ENCODE measurements around the gene INTS1.

Gene INTS1

DNA sequence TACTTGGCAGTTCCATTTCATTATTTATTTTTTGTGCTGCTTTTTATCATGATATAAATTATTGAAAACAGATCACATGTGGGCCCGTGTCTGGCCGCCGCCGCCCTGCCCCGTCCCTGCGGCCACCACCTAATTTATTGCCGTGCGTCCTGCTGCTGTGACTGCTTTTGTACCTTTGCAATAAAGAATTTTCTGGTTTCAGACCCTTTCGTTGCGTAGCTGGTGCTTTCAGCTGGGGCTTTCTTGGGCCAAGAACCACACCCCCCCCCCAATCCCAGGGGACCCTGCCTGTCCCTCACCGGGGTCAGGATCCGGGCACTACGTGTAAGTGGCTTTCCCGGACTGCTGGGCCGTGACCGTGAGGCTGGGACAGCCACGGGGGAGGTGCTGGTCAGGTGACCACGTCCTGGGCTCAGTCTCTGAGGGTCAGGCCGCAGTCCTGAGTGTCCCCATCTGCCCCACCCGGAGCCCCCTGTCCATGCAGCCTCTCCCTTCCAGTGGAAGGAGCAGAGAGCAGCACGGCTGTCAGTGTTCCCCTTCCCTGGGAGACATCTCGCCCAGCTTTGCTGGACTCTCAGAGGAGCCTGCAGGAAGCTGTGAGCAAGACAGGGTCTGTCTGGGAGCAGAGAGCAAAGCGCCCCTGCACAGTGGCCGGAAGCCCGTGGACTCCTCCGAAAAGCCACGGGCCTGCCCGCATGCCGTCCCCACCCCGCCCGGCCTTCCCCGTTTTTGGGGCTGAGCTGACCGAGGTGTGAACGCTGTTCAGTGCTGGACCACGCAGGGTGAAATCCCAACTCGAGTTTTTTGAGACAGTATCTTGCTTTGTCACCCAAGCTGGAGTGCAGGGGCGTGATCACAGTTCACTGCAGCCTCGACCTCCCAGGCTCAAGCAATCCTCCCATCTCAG is 38.9 kb upstream of the INTS1 start:
- DNase-seq (ENCODE audit: low spot score) = no peak

DNA sequence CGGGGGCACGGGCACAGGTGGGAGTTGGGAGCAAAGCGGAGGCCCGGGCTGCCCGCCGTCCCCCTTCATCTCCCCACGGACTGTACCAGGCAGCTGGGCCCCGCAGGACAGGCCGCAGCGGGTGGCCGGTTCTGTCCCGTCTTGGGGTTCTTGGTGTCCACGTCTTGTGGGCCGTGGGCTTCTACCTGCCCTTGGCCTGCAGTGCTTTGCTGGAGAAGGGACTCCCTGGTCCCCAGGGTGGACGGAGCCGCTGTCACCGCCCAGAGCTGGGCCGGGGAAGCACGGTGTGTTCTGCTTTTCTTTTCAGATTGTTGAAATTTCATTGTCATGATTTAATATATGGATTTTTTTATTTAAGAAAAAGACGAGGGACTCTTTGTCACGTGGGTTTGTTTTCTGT is 38.1 kb upstream of the INTS1 start:
- DNase-seq (ENCODE audit: low spot score) = no peak

DNA sequence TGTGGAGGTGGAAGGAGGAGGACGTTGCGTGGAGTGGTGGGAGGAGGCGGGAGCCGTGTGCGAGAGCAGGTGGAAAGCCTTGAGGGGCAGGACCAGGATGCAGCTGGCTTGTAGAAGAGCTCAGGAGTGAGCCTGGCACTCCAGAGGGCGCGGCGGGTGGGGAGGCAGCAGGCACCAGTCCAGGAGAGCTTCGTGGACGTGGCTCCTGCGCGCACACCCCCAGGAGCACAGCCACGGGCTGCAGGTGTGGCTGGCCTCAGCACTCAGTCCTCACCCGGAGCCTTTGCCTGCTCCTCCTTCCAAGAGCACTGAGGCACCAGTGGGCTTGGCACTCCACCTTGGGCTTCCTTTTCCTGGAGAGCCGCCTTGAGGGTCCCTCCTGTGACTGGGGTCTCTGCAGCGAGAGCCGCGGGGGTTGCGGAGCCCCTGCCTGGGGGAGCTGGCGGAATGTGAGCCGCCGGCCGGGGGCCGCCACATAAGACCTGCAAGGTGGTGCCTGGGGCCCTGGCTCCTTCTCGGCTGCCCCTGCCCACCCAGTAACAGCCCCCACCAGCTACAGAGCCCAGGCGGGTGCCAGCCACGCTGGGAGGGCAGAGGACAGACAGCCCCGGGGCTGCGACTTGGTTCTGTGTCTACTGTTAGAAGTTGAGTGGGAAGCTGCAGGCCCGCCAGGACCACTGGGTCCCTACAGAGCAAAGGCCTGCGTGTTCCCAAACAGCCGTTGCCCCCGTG is 37.4 kb upstream of the INTS1 start:
- DNase-seq (ENCODE audit: low spot score) = no peak

DNA sequence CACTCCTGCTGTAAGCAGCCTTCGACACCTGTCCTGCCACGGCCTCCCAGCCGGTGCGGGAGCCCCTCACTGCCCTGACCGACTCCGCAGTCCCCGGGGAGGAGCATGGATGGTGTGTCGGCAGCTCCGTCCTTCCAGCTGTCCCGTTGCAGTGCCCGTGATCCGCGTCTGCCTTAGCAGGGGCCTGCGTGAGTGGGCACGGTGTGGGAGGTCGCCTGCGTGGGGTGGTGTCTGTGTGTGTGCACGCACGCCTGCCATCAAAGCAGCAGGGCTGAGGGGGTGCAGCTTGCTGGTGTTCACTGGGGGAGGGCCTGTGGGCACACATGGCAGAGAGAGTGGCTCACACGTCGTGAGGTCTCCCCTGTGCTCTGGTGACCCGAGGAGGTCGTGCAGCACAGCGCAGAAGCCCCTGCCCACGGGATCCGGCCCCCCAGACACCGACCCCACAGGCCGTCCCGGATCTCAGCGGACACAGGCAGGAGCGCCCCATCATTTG is 36.6 kb upstream of the INTS1 start:
- DNase-seq (ENCODE audit: low spot score) = no peak

DNA sequence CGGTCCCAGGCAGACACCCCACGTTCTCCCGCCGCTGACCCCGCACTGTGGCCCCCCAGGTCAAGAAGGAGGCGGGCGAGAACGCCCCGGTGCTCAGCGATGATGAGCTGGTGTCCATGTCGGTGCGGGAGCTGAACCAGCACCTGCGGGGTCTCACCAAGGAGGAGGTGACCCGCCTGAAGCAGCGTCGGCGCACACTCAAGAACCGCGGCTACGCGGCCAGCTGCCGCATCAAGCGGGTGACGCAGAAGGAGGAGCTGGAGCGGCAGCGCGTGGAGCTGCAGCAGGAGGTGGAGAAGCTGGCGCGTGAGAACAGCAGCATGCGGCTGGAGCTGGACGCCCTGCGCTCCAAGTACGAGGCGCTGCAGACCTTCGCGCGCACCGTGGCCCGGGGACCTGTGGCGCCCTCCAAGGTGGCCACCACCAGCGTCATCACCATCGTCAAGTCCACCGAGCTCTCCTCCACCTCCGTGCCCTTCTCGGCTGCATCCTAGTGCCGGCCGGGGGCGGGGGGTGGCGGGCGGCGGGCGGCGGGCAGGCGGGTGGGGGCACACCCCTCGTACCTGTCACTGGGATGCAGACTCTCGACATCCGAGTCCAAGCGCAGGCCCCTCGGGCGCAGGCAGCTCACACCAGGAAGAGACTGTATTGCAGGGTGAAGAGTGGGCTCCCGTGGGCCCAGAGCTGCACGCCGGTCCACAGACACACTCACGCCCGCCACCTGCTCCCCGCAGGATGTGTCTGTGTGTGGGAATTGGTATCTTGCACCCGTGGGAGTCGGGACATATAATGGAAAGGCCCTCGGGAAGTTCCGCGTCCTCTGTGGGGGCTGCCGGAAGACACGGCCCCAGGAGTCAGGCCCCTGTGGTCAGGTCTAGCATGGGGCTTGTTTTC is 35.9 kb upstream of the INTS1 start:
- no peak for DNase-seq (ENCODE audit: low spot score)

DNA sequence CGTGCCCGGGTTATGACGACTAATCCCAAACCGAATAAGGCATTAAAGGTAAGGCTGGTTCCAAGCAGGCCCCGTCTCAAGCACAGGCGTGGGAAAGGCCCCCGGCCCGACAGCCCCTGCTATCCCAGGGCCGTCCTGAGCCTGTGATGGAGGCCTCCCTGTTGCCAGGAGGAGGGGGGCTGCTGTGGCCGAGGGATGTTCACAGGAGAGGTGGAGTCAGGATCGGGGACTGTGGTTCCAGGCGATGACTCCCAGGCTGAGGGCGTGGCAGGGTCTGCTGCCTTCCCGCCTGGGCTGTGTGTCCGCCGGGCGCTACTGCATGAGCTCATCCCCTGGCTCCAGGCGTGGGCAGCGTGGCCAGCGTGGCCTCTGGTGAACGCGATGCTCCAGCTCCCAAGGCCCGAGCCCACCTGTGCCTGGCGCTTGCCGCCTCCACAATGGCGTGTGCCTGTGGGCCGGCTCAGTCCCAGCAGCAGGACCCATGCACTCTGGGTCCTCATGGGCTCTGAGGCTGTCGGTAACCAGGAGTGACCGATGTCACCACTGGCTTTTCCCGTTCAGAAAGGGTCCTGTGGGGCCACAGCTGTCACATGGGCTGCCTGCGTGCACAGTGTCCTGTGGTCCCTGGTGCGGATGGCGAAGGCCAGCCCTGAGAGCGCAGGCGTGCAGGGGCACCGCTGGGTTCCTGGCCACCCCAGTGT is 35.1 kb upstream of the INTS1 start:
- peak; percentile 49 for DNase-seq (ENCODE audit: low spot score)

DNA sequence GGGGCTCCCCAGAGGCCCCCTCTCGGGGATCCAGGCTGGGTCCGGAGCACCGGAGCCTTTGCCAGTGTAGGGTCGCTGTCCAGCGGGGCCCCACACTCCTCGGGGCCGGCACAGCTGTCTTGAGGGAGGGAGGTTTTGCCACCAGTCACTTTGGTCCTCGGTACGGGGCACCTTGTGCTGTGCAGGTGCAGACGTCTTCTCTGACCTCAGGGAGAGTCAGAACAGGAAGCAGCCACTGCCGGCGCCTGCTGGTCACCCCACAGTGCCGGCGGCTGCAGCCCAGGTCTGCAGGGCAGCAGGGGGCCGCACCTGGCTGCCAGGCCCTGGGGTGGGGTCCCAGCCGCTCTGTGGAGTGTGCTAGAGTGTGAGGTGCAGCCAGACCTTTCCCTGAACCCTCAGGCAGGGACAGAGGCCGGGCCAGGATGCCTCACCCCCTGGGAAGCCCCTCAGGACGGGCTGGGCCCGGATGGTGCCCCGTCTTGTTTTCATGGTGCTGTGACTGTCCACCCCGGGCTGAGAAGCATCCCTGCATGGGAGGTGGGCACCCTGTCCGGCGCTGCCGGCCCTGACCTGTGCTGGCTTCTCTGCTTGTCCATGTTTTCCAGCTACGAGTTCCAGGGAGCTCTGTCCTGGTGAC is 34.5 kb upstream of the INTS1 start:
- no peak for DNase-seq (ENCODE audit: low spot score)

DNA sequence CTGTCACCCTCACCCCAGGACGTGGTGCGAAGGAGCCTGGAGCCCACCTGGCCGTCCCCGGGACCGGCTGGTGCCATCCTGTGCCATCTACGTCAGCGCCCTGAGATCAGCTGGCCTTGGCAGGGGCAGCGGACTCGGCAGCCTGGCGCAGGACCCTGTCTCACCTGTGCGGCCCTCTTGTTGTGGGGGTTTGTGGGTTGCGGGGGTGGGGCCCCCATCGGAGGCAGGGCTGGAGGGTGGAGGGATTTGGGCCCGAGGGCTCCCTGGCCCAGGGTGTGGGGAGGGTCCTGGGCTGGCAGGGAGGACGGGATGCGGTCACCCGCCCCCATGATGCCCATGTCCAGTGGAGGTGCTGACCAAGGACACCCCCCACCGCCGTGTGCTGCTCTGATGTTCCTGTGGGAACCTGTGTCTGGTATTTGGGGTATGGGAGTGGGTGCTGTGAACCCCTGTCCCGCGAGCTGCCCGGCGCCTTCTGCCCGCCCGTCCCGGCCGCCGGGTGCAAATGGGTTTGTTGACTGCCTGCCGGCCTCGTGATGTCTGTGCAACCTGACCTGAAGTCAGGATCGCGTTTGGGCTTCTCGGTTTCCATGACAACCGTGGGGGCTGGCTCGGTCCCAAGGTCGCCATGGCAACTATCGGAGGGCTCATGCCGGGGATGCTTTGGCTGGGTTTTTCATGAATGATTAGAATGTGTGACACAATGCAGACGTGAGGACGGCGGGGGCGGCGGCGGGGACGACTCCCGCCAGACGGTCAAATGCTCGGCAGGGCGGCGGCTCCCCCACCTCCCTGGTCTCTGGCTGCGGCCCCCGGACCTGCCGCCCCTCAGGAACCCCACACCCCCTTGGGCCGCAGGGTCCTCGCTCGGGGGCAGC is 33.6 kb upstream of the INTS1 start:
- DNase-seq (ENCODE audit: low spot score) = peak; percentile 96

DNA sequence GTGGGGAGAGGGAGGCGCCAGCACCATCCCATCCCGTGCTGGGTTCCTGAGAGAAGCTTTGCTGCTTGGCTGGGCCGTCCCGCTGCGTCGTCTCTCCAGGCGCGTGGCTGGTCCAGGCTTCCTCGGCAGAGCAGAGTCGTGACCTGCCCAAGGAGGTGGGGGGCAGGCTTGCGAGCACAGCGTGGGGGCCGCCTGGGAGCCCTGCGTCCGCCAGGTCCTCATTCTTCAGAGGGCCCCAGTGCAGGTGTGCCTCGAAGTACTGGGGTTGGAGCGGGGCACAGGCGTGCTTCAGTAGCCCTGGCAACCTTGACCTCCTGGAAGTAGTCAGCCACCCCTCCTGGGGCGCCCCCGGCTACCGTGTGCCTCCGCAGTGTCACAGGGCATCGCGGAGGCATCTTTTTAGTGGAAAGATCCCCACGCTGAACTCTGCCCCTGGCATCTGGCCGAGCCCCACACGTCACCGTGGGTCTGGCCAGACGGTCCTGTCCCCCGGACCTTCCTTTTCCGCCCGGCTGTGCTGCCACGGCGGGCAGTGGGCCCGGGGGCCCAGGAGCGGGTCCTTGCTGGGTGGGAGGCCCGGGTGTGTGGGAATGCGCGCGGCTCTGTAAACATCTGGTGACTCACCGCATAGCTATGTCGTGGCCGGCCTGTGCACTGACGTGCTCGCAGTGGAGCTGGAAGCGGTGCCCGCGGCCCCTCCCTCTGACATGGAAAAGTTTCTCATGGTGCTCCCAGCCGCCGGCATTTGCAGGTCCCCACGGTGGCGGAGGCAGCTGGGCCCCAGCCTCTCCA is 32.8 kb upstream of the INTS1 start:
- DNase-seq (ENCODE audit: low spot score) = peak; percentile 98

DNA sequence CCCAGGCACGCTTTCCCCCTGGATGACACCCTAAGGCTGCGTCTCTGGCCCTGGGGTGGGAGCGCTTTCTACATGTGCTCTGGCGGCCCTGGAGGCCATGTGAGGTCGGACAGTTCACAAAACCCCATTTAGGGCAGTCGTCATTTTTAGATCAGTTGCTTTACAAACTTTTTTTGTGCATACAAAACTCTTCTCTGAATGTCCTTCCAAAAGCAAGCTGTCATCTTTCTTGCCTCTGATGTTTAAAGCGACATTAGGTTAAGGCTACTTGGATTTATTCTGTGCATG is 32.2 kb upstream of the INTS1 start:
- no peak for DNase-seq (ENCODE audit: low spot score)

DNA sequence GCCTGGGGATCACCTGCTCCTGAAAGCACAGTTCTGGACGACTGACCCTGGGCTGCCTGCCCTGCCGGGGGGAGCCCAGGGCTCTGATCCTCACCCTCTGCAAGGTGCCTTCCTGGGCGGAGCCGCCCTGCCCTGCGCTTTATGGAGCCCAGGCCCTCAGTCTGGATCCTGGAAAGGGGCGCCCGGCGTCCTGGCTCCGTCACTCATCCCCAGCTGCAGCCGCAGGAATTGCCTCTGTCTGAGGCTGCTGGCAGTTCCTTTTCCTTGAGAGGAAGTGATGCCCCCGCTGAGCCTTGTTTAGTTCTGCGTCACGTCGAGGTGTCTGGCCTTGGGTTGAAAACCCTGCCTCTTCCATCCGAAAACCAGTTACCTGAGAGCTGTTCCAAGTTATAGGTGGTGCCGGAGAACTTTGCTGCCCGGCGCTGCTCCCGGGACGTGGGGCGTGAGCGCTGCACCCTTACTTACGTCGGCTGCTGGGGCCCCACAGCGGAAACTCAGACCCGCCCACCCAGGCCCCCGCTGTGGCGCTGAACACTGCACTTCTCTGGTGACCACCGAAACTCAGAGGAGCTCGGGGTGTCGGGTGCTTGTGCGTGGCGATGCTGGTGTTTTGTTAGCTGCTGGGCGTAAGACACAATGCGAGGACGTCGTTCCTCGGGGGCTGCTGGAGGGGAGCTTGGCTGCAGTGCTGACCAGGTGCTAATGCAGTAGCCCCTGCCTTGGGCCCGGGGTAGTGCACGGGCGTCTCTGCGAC is 31.7 kb upstream of the INTS1 start:
- no peak for DNase-seq (ENCODE audit: low spot score)

DNA sequence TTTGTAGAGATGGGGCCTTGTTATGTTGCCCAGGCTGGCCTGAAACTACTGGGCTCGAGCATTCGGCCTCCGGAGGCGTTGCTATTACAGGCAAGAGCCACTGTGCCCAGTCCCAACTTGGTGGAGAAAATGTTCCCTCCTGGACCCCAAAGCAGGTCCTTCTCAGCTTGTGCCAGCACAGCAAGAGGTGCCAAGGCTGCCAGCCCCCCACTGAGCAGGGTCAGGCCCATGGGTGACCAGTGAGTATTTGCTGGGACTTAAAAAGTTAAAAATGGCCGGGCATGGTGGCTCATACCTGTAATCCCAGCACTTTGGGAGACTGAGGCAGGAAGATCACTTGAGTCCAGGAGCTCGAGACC is 30.9 kb upstream of the INTS1 start:
- no peak for DNase-seq (ENCODE audit: low spot score)

DNA sequence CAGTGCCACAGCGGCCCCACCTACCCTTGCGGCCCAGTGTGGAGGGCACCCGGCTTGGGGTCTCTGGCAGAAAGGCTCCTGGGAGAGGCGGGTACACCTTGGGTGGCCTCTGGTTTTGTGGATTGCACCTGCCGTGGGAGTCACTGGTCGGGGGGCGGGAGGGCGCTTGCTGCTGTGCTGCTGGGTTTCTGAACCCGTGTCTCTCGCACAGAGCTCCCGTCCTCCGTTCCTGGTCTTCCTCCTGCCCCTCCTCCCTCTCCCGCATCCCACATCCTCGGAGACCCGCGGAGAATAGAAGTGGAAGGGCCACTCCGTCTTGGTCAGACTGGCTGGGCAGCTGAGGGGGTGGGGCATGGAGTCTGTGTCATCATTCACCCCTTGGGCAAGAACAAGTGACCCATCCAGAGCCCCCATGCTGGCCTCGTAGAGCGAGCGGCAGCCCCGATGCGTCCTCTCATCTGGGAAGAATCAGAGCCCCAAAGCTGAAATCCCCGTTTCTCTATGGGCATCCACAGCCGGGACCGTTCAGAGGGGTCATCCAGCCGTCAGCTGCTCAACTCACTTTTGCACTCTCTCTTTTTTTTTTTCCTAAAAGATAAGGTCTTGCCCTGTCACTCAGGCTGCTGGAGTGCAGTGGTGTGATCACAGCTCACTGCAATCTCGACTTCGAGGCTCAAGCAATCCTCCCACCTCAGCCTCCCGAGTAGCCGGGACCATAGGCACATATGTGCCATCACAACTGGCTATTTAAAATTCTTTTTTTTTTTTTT is 30.3 kb upstream of the INTS1 start:
- no peak for DNase-seq (ENCODE audit: low spot score)

DNA sequence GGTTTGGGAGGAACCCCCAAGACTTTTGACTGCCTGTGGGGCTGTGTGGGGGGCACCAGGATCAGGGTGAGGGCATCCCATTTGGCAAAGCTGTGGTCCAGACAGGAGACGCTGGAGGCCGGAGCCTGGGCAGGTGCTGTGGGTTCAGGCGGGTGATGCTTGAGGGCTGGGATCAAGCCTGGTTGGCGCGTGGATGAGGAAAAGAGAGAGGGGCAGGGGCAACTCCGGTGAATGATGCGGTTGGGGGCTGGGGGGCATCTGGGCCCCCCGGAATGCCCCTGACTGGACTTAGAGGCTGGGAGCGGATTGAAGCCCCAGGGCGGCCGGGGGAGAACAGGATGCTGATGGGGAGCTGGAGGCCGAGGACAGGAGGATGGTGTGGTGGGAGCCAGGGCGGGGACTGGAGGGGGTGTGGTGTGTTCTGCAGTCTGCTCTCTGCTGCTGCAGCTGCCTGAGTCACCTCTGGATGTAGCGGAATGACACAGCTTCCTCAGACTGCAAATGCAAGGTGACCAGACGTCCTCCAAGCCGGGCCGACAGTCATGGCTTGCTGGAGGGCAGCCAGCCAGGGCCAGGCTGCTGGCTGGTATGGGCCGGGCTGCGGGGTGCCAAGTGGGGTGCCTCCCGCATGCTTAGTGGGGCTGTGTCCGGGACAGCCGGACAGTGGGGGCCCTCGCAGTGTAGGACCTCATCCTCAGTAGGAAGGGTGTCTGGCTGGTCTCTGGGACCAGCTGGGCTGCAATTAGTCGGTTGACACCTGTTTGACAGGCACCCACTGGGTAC is 29.5 kb upstream of the INTS1 start:
- DNase-seq (ENCODE audit: low spot score) = peak; percentile 86

DNA sequence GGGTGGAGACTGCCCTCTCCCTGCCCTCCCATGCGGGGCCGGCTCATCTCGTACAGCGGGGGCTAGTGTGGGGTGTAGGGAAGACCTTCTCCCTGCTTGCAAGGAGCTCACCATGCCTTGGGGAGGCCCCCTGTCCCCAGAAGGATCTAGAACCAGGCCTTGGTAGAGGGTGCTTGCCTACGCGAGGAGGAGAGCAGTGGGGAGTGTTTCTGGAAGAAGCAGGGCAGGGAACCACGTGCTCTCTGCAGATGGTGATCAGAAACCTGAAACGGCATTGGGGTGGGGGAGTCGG is 29.0 kb upstream of the INTS1 start:
- DNase-seq (ENCODE audit: low spot score) = no peak

DNA sequence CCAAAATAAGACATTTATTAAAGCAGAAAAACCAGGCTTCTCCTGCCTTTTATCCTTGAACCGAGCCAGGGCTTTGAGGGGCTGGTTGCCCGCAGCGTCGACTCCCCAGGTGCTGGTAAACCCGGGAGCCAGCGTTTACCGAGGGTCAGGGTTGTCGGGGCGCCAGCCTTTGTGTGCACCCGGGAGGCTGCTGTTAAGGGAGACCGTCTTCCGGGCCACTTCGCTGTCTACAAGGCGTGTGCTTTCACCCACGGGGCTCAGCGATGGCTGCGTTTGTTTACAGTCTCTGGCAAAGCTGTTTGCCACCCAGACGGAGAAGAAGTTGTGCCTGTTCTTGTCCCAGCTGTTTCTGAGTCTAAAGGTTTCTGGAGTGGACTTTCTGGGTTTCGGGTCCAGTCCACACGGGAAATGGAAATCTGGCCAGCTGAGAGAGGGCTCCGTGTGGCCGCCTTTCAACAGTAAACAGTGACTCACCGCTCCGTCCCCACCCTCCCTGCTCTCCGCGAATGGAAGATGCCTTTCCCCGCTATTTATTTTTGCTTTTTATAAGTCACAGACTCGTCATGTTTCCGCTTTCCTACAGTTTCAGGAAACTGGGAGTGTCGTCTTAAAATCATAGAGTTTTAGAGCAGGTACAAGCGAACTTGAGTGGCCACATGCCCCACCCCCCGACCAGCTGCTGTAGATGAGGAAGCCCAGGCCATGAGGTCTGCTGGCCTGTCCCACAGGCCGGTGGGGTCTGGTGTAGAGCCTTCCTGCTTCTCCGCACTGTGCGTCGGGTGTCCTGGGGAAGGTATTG is 28.5 kb upstream of the INTS1 start:
- peak; percentile 91 for DNase-seq (ENCODE audit: low spot score)
